Panc1 (cell line): ENCODE measurements around the gene CACNB1. TPM values are rescaled to one million over a fixed set of nuclear protein-coding genes. Genes with fewer than 3 reads are reported as not detected.

Source experiments
- ATAC-seq: fragments of 200-7000 bp; cut with Tn5 transposase; 2 replicates; pipeline ENCODE4 v1.9.1; 2020; ENCODE audit warnings: mild to moderate bottlenecking, moderate library complexity
- BruUV-seq: library from RNA; stranded (reverse); fragments of 400-500 nt; replicated peaks from 2 replicates; lab custom pipeline; 2021; lab: Mats Ljungman, UMichigan
- CTCF ChIA-PET: fragments of 300-600 bp; sonication (Branson Sonifier 250); formaldehyde crosslinking; loops from one replicate; lab custom pipeline; 2022; ENCODE audit warnings: antibody characterized with exemption; lab: Charles Lee
- POLR2A ChIA-PET: fragments of 300-600 bp; sonication (Branson Sonifier 250); formaldehyde crosslinking; loops from one replicate; lab custom pipeline; 2022; ENCODE audit warnings: antibody characterized with exemption; lab: Charles Lee
- DNase-seq: peaks from one replicate; pipeline ENCODE4 v3.0.0-alpha.2; 2010; ENCODE audit warnings: low read depth, low spot score
- H3K27ac ChIP-seq: 2 replicates; pipeline ENCODE4 v1.5.1; 2011; ENCODE audit warnings: mild to moderate bottlenecking, low read length, inconsistent platforms
- H3K27me3 ChIP-seq: fragments of 200-500 bp; sonication (Bioruptor generic); 2 replicates; pipeline ENCODE4 v1.6.0; 2014; ENCODE audit warnings: low read length, inconsistent platforms; ENCODE audit not compliant: control insufficient read depth, insufficient read depth
- H3K36me3 ChIP-seq: fragments of 200-500 bp; sonication (Bioruptor generic); 2 replicates; pipeline ENCODE4 v1.5.1; 2014; ENCODE audit warnings: inconsistent platforms, mild to moderate bottlenecking, low read length, moderate library complexity; ENCODE audit not compliant: control insufficient read depth, insufficient read depth
- H3K4me1 ChIP-seq: 2 replicates; pipeline ENCODE4 v1.5.1; 2011; ENCODE audit warnings: inconsistent platforms, mild to moderate bottlenecking, low read length, moderate library complexity; ENCODE audit not compliant: control insufficient read depth, insufficient read depth
- H3K4me3 ChIP-seq, 2 experiments: 2 replicates each; pipeline ENCODE4 v1.5.1; 2011 to 2012; ENCODE audit warnings: low read depth in 2 of 2, low read length in 2 of 2, mild to moderate bottlenecking in 2 of 2, inconsistent platforms in 1 of 2, moderate library complexity in 1 of 2
- H3K9me3 ChIP-seq: fragments of 200-500 bp; sonication (Bioruptor generic); 2 replicates; pipeline ENCODE4 v1.5.1; 2014; ENCODE audit warnings: low read depth, mild to moderate bottlenecking, inconsistent platforms, low read length, moderate library complexity; ENCODE audit not compliant: control insufficient read depth, insufficient read depth
- CTCF ChIP-seq: fragments of 450-650 bp; IDR thresholded peaks from 2 replicates; pipeline ENCODE4 v1.5.1; 2017; ENCODE audit warnings: mild to moderate bottlenecking
- POLR2AphosphoS5 ChIP-seq: IDR thresholded peaks from 2 replicates; pipeline ENCODE4 v1.6.1; 2012; ENCODE audit warnings: mild to moderate bottlenecking, low read depth, low read length, moderate library complexity
- REST ChIP-seq, 2 experiments: IDR thresholded peaks; 2 replicates each; pipeline ENCODE4 v1.6.1; 2011 to 2012; ENCODE audit warnings: low read depth in 2 of 2, control low read depth in 1 of 2, low read length in 1 of 2, mild to moderate bottlenecking in 1 of 2, moderate library complexity in 1 of 2; ENCODE audit not compliant: insufficient read depth in 1 of 2
- SIN3A ChIP-seq: IDR thresholded peaks from 2 replicates; pipeline ENCODE4 v1.6.1; 2012; ENCODE audit warnings: low read depth, mild to moderate bottlenecking, low read length, moderate library complexity, borderline replicate concordance; ENCODE audit not compliant: insufficient read depth
- TCF7L2 ChIP-seq: IDR thresholded peaks from 2 replicates; pipeline ENCODE4 v1.6.1; 2011; ENCODE audit warnings: mild to moderate bottlenecking, low read depth, low read length, inconsistent platforms
- in situ Hi-C: cut with HindIII; loops from 2 replicates; pipeline ENCODE4 v1.10.0; 2016; ENCODE audit warnings: low sequenced_read_pairs, low pct_unique_long_range_greater_than_20kb
- intact Hi-C: fragments of 100-400 bp; cut with micrococcal nuclease; formaldehyde crosslinking; loops from one replicate; pipeline ENCODE4 v1.10.0; 2022; ENCODE audit not compliant: unreplicated experiment
- total RNA-seq: library from RNA; stranded (reverse); gene quantifications from one replicate; pipeline ENCODE4 v1.2.1, GENCODE V29; 2021; ENCODE audit not compliant: unreplicated experiment

The CACNB1 gene
- total RNA-seq, 1 experiment from 2014 or later = 14.9 TPM

- Histone ChIP-seq H3K27ac (no peak overlapping the region), H3K27me3 (no peaks in the 10 kb centered on the region; the same call in 1 of the 2 replicates), H3K4me1 (no peaks in the 10 kb centered on the region), H3K4me3 (no peak overlapping the region), H3K36me3 (no peaks in the 10 kb centered on the region), H3K9me3 (no peaks in the 10 kb centered on the region)
- TF ChIP-seq REST (IDR thresholded peaks at IDR 0.05; ENCODE audit: insufficient read depth in 1 of 2, low read depth in 2 of 2, low read length in 1 of 2) = no peak
- TF ChIP-seq TCF7L2 = no peak
- TF ChIP-seq CTCF = no peak
- no peak for TF ChIP-seq POLR2AphosphoS5
- TF ChIP-seq SIN3A = no peak
- CTCF ChIA-PET = interaction anchor here (1.0 kb wide), 1 partner anchor 8 kb away, joined by 3 read pairs; no protein-coding TSS in a partner anchor
- BruUV-seq = no TSS peak
- DNase-seq = no peak
- intact Hi-C loops (no loop called here), in situ Hi-C loops (no loop called here)
- ATAC-seq = no peak
- POLR2A ChIA-PET = no interaction called here
These were observed 30.0 kb upstream of the CACNB1 start for GRCh38 chr17:39227364-39227919.

- ChIA-PET CTCF (no interaction called here), POLR2A (no interaction called here)
- no TSS peak for BruUV-seq
- no peaks in the 10 kb centered on the region for H3K36me3 ChIP-seq
- intact Hi-C loops = no loop called here
- TF ChIP-seq SIN3A = no peak
- no peak for TF ChIP-seq POLR2AphosphoS5
- ATAC-seq (no peak), DNase-seq (no peak)
- H3K4me1 ChIP-seq = no peaks in the 10 kb centered on the region
- in situ Hi-C loops = no loop called here
- H3K9me3 ChIP-seq = no peaks in the 10 kb centered on the region
- no peaks in the 10 kb centered on the region; the same call in 1 of the 2 replicates for H3K27me3 ChIP-seq
- H3K27ac ChIP-seq = no peak overlapping the region
- H3K4me3 ChIP-seq = peak overlapping the region in 1 of 2 experiments; percentile 14; a peak in 1 of 4 replicates
These were observed 28.7 kb upstream of the CACNB1 start for GRCh38 chr17:39225959-39226683.
